ENCODE data around the gene ZNF746.

DNA sequence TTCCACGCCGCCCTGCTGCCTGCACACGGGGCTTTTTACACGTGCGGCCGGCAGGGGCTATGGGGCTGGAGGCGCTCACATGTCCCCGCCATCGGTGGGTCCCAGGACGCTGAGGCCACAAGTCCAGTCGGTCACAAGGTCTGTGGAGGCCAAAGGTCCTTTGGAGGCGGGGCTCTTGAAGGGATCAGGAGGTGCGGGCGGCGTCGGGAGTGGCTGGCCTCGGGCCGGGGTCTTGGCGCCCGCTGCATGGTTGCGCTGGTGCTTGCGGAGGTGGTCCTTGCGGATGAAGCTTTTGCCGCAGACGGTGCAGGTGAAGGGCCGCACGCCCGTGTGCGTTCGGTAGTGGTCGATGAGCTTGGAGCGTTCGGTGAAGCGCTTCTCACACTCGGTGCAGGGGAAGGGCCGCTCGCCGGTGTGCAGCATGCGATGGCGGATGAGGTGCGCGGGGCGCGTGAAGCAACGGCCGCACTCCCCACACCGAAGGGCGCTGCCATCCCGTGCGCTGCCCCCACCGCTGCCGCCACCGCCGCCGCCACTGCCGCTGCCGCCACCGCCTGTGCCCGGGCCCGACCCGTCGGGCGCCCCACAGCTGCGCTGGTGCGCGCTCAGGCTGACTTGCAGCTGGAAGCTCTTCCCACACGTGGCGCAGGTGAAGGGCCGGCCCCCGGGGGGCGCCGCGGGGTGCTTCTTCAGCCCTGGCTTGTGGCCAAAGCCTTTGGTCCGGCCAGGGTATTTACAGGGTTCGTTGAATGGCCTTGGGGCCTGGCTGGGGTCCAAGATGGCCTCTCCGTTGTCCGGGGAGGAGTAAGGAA is 23.1 kb downstream of the ZNF746 start:
- TF ChIP-seq, protein P1, sequence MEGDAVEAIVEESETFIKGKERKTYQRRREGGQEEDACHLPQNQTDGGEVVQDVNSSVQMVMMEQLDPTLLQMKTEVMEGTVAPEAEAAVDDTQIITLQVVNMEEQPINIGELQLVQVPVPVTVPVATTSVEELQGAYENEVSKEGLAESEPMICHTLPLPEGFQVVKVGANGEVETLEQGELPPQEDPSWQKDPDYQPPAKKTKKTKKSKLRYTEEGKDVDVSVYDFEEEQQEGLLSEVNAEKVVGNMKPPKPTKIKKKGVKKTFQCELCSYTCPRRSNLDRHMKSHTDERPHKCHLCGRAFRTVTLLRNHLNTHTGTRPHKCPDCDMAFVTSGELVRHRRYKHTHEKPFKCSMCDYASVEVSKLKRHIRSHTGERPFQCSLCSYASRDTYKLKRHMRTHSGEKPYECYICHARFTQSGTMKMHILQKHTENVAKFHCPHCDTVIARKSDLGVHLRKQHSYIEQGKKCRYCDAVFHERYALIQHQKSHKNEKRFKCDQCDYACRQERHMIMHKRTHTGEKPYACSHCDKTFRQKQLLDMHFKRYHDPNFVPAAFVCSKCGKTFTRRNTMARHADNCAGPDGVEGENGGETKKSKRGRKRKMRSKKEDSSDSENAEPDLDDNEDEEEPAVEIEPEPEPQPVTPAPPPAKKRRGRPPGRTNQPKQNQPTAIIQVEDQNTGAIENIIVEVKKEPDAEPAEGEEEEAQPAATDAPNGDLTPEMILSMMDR (IDR thresholded peaks at IDR 0.05; ENCODE audit: low read length): no peak
- no peak for TF ChIP-seq EZH2phosphoT487 (IDR thresholded peaks at IDR 0.05; ENCODE audit: low read length)
